ENCODE measurements around the gene WDR1.

The WDR1 gene

DNA sequence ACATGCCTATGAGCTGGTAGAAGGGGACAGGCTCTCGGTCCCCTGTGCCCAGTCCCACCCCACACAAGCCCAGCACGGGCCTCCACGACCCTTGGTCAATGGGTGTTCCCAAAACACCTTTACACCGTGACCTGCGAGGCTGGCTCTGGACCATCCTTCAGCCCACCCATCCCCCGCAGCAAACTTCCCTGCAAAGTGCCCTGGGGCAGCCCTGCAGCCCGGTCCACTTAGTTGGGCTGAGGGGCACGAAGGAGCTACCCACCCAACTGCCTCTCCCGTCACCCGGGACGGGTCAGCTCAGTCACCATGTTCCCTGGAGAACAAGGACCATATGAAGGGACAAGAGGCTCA, 23.4 kb downstream of the WDR1 start:
- no peak overlapping the region for H3K4me3 ChIP-seq (ENCODE audit: low read length)
- no peak for DNase-seq (ENCODE audit: low read depth)
- TF ChIP-seq, protein P1, sequence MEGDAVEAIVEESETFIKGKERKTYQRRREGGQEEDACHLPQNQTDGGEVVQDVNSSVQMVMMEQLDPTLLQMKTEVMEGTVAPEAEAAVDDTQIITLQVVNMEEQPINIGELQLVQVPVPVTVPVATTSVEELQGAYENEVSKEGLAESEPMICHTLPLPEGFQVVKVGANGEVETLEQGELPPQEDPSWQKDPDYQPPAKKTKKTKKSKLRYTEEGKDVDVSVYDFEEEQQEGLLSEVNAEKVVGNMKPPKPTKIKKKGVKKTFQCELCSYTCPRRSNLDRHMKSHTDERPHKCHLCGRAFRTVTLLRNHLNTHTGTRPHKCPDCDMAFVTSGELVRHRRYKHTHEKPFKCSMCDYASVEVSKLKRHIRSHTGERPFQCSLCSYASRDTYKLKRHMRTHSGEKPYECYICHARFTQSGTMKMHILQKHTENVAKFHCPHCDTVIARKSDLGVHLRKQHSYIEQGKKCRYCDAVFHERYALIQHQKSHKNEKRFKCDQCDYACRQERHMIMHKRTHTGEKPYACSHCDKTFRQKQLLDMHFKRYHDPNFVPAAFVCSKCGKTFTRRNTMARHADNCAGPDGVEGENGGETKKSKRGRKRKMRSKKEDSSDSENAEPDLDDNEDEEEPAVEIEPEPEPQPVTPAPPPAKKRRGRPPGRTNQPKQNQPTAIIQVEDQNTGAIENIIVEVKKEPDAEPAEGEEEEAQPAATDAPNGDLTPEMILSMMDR (IDR thresholded peaks at IDR 0.05; ENCODE audit: insufficient read depth, low read depth, low read length, missing control alignments), result no peak

DNA sequence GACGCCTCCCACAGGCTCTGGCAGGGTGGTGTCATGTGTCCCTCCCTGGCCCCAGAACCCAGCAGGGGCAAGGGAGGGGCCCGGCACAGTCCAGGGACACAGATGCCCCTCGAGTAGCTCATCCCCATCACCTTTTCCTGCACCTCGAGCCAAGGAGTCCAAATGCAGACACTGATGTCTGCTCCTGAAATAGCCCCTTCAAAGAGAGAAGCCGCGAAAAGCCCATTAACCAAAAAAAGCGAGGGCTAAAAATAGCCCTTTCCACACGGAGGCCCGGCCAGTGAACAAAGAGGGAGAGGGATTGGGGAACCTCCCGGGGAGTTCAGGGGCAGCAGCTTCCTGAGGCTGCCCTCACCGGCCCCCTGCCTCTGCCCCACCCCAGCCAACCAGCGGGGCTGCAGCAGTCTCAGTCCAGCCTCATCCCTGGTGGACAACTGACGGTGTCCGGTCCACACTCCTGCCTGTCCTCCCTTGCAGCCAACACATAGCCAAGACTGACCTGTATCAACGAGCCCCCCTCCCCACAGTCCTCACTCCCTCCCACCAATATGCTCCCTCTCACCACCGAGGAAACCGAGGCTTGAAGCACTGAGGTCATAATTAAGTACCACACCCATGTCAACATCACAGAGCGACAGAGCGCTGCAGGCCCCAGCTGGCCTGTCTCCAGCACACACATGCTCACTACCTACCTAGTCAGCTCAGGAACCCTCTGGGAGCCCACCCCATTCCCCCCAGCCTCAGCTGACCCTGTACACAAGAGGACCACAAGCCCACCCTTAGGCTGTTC, 23.9 kb downstream of the WDR1 start:
- H3K4me3 ChIP-seq (ENCODE audit: low read length), result no peak overlapping the region
- TF ChIP-seq, protein P1 (IDR thresholded peaks at IDR 0.05; ENCODE audit: insufficient read depth, low read depth, low read length, missing control alignments), result no peak
- DNase-seq (ENCODE audit: low read depth), result no peak

DNA sequence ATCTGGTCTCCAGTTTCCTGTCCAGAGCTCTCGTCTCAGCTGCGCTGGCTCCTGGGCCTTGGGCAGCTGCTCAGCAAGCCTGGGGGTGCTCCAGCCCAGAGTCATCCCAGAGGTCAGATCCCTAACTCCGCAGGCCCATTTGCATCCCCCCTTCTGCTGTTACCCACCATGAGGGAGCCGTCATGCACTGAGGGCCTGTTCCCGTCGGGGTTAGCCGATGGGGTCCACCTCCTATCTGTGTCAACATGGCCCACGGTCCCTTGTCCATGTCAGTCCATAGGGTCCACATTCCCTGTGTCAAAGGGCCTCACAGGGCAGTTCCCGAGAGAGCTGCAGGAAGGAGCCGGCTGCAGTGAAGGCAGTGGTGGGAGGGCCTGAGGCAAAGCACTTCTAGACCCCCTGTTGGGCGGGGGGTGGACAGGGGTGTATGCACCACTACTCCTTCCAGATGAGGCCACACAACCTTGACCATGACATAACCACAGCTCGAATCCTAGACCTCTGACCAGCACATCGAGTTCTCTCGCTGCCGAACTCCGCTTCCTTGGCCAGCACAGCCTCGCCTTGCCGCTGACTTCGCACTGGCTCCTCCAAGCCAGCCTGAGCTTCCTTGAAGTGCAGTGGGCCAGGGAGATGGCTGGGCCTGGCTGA, 24.9 kb downstream of the WDR1 start:
- no peak overlapping the region for H3K4me3 ChIP-seq (ENCODE audit: low read length)
- no peak for DNase-seq (ENCODE audit: low read depth)
- TF ChIP-seq, protein P1 (IDR thresholded peaks at IDR 0.05; ENCODE audit: insufficient read depth, low read depth, low read length, missing control alignments), result no peak

DNA sequence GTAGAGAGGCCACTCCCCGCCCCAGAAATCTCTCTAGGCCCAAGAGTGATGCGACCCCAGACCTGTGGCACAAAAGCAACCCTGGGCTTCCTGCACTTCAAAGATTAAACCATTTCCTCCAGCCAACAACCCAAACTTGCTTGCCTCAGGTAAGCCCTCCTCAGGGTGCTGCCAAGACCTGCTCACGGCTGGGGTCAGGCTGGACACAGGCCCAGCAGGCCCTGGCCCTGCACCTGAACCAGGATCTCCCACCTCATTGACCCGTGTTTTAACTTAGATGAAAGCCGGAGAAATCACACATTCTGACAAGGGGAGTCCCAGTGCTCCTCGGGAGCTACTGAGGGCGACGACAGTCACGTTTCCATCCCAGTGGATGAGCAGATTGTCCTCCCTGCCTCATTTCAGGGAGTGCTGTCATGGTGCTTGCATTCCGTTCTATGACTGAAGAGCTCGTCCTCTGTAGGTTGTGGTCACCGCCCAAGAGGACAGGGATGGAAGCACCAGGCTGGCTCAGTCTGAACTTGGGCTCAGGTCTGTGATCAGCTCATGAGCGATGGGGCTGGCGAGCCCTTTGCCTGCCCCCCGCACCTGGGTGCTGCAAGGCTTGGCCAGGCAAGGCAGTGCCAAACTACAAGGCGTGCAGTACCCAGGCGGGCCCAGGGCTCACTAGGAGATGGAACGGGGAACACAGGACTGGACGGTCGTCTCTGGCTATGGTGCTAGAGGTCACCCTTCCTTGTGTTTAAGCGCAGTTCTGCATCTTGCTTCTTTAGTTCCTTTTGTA, 25.9 kb downstream of the WDR1 start:
- TF ChIP-seq, protein P1 (IDR thresholded peaks at IDR 0.05; ENCODE audit: insufficient read depth, low read depth, low read length, missing control alignments), result no peak
- DNase-seq (ENCODE audit: low read depth), result no peak
- H3K4me3 ChIP-seq (ENCODE audit: low read length), result no peak overlapping the region

DNA sequence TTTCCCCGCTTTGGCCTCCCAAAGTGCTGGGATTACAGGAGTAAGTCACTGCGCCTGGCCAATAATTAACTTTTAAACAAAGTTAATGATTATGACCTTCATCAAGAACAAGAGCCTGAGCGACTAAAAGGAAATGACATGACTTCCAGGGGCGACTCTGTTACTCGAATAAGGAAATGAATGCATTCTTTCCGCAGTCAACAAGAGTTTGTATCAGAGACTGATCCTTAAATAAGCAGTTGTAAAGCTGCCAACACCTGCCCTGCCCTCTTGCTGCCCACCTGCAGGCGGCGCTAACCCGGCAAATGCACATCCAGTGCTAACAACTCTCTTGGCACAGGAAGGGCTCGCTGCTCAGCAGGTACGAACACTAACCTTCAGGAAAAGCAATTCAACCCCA, 27.3 kb downstream of the WDR1 start:
- TF ChIP-seq, protein P1 (IDR thresholded peaks at IDR 0.05; ENCODE audit: insufficient read depth, low read depth, low read length, missing control alignments), result peak; percentile 48
- peak; percentile 44 for DNase-seq (ENCODE audit: low read depth)
- H3K4me3 ChIP-seq (ENCODE audit: low read length), result no peak overlapping the region

DNA sequence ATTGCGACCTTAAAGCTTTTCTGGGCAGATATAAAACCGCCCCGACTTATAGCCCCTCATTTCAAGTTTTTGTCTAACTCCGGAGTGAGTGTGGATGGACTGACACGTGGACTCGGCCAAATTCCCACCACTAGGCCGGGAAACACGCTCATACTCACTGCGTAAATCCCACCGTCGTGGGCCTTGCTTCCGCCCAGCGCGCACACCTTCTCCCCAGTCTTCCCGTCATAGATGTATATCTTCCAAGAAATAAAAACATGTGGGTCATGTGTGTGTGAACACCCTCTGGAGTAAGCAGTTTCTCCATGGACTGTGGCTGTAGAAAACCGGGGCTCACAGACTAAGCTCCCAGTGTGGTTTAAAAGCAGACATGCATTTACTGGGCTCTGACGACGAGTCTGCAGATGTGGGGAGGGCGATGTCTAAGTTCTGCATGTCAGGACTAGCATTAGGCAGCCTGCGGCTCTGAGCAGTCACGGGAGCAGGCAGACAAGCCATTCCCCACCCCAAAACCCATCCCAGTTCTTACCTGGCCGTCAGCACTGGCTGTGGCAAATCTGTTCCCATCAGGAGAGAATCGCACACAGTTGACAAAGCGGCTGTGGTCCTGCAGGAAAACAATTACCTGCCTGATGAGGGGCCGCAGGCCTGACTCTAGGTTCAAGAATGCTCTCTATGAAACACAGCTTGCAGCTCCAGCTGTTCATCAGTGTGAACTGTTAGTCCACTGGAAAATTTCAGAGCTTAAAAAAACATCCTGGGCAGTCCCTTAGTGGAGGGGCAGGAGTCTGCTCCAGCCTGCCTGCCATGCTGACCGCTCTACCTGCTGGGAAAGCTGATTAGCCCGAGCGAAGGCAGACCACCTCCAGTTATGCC, 28.2 kb downstream of the WDR1 start:
- H3K4me3 ChIP-seq (ENCODE audit: low read length), result no peak overlapping the region
- DNase-seq (ENCODE audit: low read depth), result peak; percentile 95
- TF ChIP-seq, protein P1 (IDR thresholded peaks at IDR 0.05; ENCODE audit: insufficient read depth, low read depth, low read length, missing control alignments), result no peak
